NOMO-1 (cell line): ENCODE measurements around the gene ADCY3.

Experiments
- DNase-seq, 2 experiments: peaks; one replicate each; lab custom pipeline; 2025; ENCODE audit not compliant: unreplicated experiment in 2 of 2; lab: John Stamatoyannopoulos, UW

The ADCY3 gene

GRCh38 chr2:24783641-24784040 is 136.4 kb downstream of the ADCY3 start:
- no peak for DNase-seq

- DNase-seq, result no peak
Observed at GRCh38 chr2:24779116-24779515, 140.9 kb downstream of the ADCY3 start.

DNA sequence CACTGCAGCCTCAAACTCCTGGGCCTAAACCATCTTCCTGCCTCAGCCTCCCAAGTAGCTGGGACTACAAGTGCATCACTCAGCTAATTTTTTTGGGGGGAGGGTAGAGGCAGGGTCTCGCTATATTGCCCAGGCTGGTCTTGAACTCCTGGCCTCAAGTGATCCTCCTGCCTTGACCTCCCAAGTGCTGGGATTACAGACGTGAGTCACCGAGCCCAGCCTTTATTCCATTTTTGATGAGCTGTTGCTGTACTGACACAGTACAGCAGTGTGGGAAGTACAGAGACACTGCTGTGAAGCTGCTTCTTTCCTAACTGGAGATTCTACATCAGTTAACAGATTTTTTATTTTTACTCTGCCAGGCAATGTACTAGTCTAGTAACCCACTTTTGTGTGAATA is 145.7 kb downstream of the ADCY3 start:
- DNase-seq, result no peak

GRCh38 chr2:24771764-24772586 is 148.1 kb downstream of the ADCY3 start:
- no peak for DNase-seq

DNA sequence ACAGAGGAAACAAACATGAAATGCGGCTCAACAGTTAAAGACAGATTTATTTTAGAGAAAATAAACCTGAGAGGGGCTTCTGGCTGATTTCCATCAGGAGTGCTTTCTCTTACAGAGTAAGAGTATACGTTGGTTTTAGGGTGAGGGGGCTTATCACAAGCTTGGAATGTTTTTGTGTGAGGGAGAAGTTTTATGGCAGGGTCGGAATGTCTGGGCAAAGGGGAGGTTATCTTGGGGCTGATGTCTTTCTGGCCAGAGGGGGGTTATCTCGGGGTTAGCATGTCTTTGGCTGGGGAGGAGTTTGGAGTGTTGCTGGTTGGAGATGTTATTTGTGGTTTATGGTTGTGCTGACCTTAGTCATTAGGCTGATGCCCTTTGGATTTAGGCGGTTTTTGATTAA is 149.0 kb downstream of the ADCY3 start:
- DNase-seq, result no peak
